DND-41 (cell line): Measurements from ENCODE around the gene SRD5A2.

ENCODE experiments used
- EZH2 ChIP-seq: IDR thresholded peaks from 3 replicates; pipeline ENCODE4 v1.6.1; 2012; ENCODE audit warnings: borderline replicate concordance, low read depth, mild to moderate bottlenecking, moderate library complexity, low read length, inconsistent platforms; ENCODE audit not compliant: severe bottlenecking
- TF ChIP-seq, protein P1 (sequence below): IDR thresholded peaks from 2 replicates; pipeline ENCODE4 v1.5.1; 2012; ENCODE audit warnings: borderline replicate concordance, low read length, moderate library complexity, mild to moderate bottlenecking; ENCODE audit not compliant: poor library complexity, severe bottlenecking; ENCODE audit errors: extremely low read depth

DNA sequence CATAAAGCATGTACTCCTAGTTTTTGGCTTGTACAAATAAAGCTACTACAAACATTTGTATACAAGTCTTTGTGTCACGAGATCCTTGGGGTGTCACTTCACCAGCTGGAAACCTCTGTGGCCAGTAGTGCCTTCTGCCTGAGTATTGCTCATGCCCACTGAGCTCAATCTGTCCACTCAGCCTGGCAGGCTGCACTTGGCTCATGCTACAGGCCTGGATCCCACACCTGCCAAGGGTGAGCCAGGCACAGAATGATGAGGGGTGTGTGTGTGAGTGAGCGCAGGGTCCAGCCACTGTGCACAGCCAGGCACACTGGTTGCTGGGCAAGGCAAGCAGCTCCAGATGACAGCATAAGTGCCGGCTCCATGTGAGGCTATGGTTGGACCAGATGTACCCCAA is 13.1 kb downstream of the SRD5A2 start:
- TF ChIP-seq, protein P1, sequence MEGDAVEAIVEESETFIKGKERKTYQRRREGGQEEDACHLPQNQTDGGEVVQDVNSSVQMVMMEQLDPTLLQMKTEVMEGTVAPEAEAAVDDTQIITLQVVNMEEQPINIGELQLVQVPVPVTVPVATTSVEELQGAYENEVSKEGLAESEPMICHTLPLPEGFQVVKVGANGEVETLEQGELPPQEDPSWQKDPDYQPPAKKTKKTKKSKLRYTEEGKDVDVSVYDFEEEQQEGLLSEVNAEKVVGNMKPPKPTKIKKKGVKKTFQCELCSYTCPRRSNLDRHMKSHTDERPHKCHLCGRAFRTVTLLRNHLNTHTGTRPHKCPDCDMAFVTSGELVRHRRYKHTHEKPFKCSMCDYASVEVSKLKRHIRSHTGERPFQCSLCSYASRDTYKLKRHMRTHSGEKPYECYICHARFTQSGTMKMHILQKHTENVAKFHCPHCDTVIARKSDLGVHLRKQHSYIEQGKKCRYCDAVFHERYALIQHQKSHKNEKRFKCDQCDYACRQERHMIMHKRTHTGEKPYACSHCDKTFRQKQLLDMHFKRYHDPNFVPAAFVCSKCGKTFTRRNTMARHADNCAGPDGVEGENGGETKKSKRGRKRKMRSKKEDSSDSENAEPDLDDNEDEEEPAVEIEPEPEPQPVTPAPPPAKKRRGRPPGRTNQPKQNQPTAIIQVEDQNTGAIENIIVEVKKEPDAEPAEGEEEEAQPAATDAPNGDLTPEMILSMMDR = no peak
- no peak for TF ChIP-seq EZH2
